Activated effector memory CD4-positive, alpha-beta T cell treated with Interleukin-2 at 50 U/mL for 16 hours (primary cell): ENCODE results near the gene RNF41.
"Not testable (repeated sequence)": the region's sequence is repeated elsewhere in the genome, so short reads cannot be mapped to it uniquely, and the experiment has no call there.

ENCODE experiments used
- DNase-seq: peaks from one replicate; pipeline ENCODE4 v3.0.0-alpha.2; 2020

The RNF41 gene

GRCh38 chr12:56221757-56222530 is at the start of gene RNF41:
TSS of gene RNF41 (minus strand) at chr12:56221922. CDS start at chr12:56214047, 7,875 bp downstream.
- DNase-seq = peak; percentile 89

- DNase-seq = no peak
Observed at GRCh38 chr12:56271031-56271430, 49.3 kb upstream of the RNF41 start.

GRCh38 chr12:56267443-56268071 is 45.8 kb upstream of the RNF41 start:
- no peak for DNase-seq

GRCh38 chr12:56266693-56267442 is 45.1 kb upstream of the RNF41 start, which contains the start of gene COQ10A:
TSS of gene COQ10A (plus strand) at chr12:56266942. CDS start at chr12:56267119, 177 bp downstream.
- peak; percentile 86 for DNase-seq

GRCh38 chr12:56266068-56266692 is 44.5 kb upstream of the RNF41 start:
- not testable (repeated sequence) for DNase-seq

- not testable (repeated sequence) for DNase-seq
Observed at GRCh38 chr12:56262955-56263354, 41.2 kb upstream of the RNF41 start.

GRCh38 chr12:56261503-56262232 is 39.9 kb upstream of the RNF41 start:
- DNase-seq = no peak

- no peak for DNase-seq
Observed at GRCh38 chr12:56260921-56261320, 39.2 kb upstream of the RNF41 start.

GRCh38 chr12:56260380-56260779 is 38.7 kb upstream of the RNF41 start:
- no peak for DNase-seq

GRCh38 chr12:56258820-56259183 is 37.1 kb upstream of the RNF41 start:
- no peak for DNase-seq

- DNase-seq = peak; percentile 74
Observed at GRCh38 chr12:56258068-56258819, 36.5 kb upstream of the RNF41 start, which contains the start of gene ANKRD52. TSS of gene ANKRD52 (minus strand) at chr12:56258384. CDS start at chr12:56258269, 115 bp downstream.

GRCh38 chr12:56257491-56258067 is 35.9 kb upstream of the RNF41 start:
- no peak for DNase-seq

GRCh38 chr12:56257071-56257470 is 35.3 kb upstream of the RNF41 start:
- DNase-seq = no peak

- DNase-seq = no peak
Observed at GRCh38 chr12:56256326-56256960, 34.7 kb upstream of the RNF41 start.

- DNase-seq = no peak
Observed at GRCh38 chr12:56255671-56256070, 33.9 kb upstream of the RNF41 start.

- no peak for DNase-seq
Observed at GRCh38 chr12:56253091-56253490, 31.4 kb upstream of the RNF41 start.

- no peak for DNase-seq
Observed at GRCh38 chr12:56252649-56253048, 30.9 kb upstream of the RNF41 start.

- DNase-seq = no peak
Observed at GRCh38 chr12:56248711-56249110, 27.0 kb upstream of the RNF41 start.

GRCh38 chr12:56247923-56248322 is 26.2 kb upstream of the RNF41 start:
- no peak for DNase-seq

- no peak for DNase-seq
Observed at GRCh38 chr12:56244494-56244893, 22.8 kb upstream of the RNF41 start.

- no peak for DNase-seq
Observed at GRCh38 chr12:56243731-56244181, 22.0 kb upstream of the RNF41 start.
